Astrocyte (in vitro differentiated cells and primary cell): ENCODE results near the gene ITPK1.

Experiments
- CTCF ChIP-seq: IDR thresholded peaks from 2 replicates; pipeline ENCODE4 v1.5.1; 2011; ENCODE audit warnings: low read depth, mild to moderate bottlenecking, inconsistent platforms, low read length, moderate library complexity; ENCODE audit not compliant: insufficient read depth
- EZH2 ChIP-seq: IDR thresholded peaks from 2 replicates; pipeline ENCODE4 v1.6.1; 2012; ENCODE audit warnings: mild to moderate bottlenecking, low read length, inconsistent platforms; ENCODE audit not compliant: insufficient read depth

GRCh38 chr14:92956961-92957360 lies 158.8 kb downstream of the ITPK1 start:
- no peak for TF ChIP-seq CTCF
- TF ChIP-seq EZH2 = no peak
